Activated CD4-positive, alpha-beta T cell treated with anti-CD3 and anti-CD28 coated beads for 1 hour (primary cell): ENCODE results near the gene DIRAS2.

Experiments
- DNase-seq: peaks from one replicate; pipeline ENCODE4 v3.0.0-alpha.2; 2020

The DIRAS2 gene

GRCh38 chr9:90611568-90611967, 31.1 kb downstream of the DIRAS2 start:
- DNase-seq, result no peak

GRCh38 chr9:90611121-90611520, 31.5 kb downstream of the DIRAS2 start:
- no peak for DNase-seq

GRCh38 chr9:90607701-90608516, 34.7 kb downstream of the DIRAS2 start:
- DNase-seq, result no peak

- DNase-seq, result no peak
Observed at GRCh38 chr9:90600029-90600428, 42.6 kb downstream of the DIRAS2 start.

- no peak for DNase-seq
Observed at GRCh38 chr9:90598191-90598590, 44.4 kb downstream of the DIRAS2 start.

- DNase-seq, result no peak
Observed at GRCh38 chr9:90593646-90594045, 49.0 kb downstream of the DIRAS2 start.

- no peak for DNase-seq
Observed at GRCh38 chr9:90580576-90580975, 62.0 kb downstream of the DIRAS2 start.

- no peak for DNase-seq
Observed at GRCh38 chr9:90579181-90579580, 63.4 kb downstream of the DIRAS2 start.

- DNase-seq, result no peak
Observed at GRCh38 chr9:90578126-90578815, 64.4 kb downstream of the DIRAS2 start.

GRCh38 chr9:90569511-90569910, 73.1 kb downstream of the DIRAS2 start:
- DNase-seq, result no peak

GRCh38 chr9:90568667-90569066, 74.0 kb downstream of the DIRAS2 start:
- DNase-seq, result no peak

GRCh38 chr9:90562229-90562628, 80.4 kb downstream of the DIRAS2 start:
- no peak for DNase-seq
